GM23248 (cell line): ENCODE data around the gene ARSG.

ENCODE experiments used
- EZH2 ChIP-seq: fragments of 200-600 bp; sonication (generic); IDR thresholded peaks from 2 replicates; pipeline ENCODE4 v1.6.1; 2018; ENCODE audit warnings: antibody characterized with exemption, mild to moderate bottlenecking; ENCODE audit not compliant: insufficient read depth, poor library complexity, severe bottlenecking
- EZH2phosphoT487 ChIP-seq: fragments of 200-600 bp; sonication (generic); IDR thresholded peaks from 2 replicates; pipeline ENCODE4 v1.6.1; 2018; ENCODE audit warnings: antibody characterized with exemption, moderate library complexity, mild to moderate bottlenecking, low read depth; ENCODE audit not compliant: insufficient read depth

DNA sequence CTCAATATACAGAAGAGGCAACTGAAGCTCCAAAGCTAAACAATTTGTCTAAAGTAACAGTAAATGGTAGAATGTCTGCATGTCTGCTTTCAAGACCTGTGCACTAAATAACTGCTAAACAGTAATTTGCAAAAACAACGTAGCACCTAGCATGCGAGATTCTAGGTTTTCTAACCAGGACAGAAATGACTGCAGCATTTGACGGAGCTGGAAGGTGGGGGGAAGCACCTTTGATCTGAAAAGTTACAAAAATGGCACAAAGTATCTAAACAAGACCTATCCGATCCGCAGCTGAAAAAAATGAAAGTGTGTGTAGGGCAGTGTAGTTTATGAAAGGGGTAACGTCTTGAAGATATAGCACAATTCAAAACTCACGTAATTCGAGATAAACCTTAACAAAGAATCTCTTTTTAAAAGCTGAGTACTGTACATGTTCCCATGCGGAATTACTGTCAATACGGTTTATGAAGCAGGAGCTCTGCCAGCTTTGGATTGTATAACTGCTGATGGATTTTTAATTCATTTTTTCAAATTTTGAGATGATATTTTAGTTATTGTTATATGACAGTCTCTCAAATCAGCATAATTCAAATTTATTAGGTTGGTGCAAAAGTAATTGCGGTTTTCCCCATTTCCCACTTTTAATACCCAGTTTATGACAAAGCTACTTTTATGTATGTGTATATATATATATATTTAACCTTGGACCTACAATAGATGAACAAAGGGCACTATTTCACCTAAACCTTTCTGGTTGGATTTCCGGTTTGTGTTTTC is 167.2 kb downstream of the ARSG start:
- no peak for TF ChIP-seq EZH2
- no peak for TF ChIP-seq EZH2phosphoT487
